AG04450 (cell line): ENCODE measurements around the gene PALLD. TPM values are rescaled to one million over a fixed set of nuclear protein-coding genes. Genes with fewer than 3 reads are reported as not detected.

Experiments used
- CTCF ChIA-PET: fragments of 300-600, 350-600 bp; formaldehyde crosslinking; extraction: SDS; loops from one replicate; lab custom pipeline; 2022; ENCODE audit warnings: antibody characterized with exemption, inconsistent platforms; lab: Charles Lee
- POLR2A ChIA-PET: fragments of 350-600 bp; formaldehyde crosslinking; extraction: SDS; loops from one replicate; lab custom pipeline; 2021; ENCODE audit warnings: antibody characterized with exemption, inconsistent platforms; lab: Yijun Ruan, JAX
- DNase-seq: peaks from one replicate; pipeline ENCODE4 v3.0.0-alpha.2; 2011; ENCODE audit warnings: low read depth, low spot score
- H3K27ac ChIP-seq: one replicate; pipeline ENCODE4 v1.5.1; 2012; ENCODE audit warnings: low read depth, low read length, control low read depth
- H3K27me3 ChIP-seq: one replicate; pipeline ENCODE4 v1.6.0; 2012; ENCODE audit warnings: low read length; ENCODE audit not compliant: control insufficient read depth, insufficient read depth
- H3K4me3 ChIP-seq: 2 replicates; pipeline ENCODE4 v1.5.1; 2011; ENCODE audit warnings: mild to moderate bottlenecking, low read depth, low read length, control low read depth
- H3K9me3 ChIP-seq: 2 replicates; pipeline ENCODE4 v1.5.1; 2012; ENCODE audit warnings: low read length; ENCODE audit not compliant: control insufficient read depth, insufficient read depth
- CTCF ChIP-seq: IDR thresholded peaks from 2 replicates; pipeline ENCODE4 v1.5.1; 2011; ENCODE audit warnings: low read depth, low read length, control low read depth, inconsistent platforms
- polyA plus RNA-seq: library from polyadenylated mRNA; depleted of rRNA; stranded (reverse); fragments of >200 nt; gene quantifications from 2 replicates; pipeline ENCODE4 v1.2.3, GENCODE V29; 2011

Gene PALLD
- polyA plus RNA-seq, 1 experiment = 159 TPM

GRCh38 chr4:168739886-168740285 is 243.0 kb downstream of the PALLD start:
- Histone ChIP-seq H3K27me3 (no peaks in the 10 kb centered on the region), H3K27ac (no peak overlapping the region), H3K9me3 (no peaks in the 10 kb centered on the region), H3K4me3 (no peak overlapping the region)
- ChIA-PET POLR2A (no interaction called here), CTCF (interaction anchor here (0.5 kb wide), 1 partner anchor 173 kb away, joined by 3 read pairs; no protein-coding TSS in a partner anchor)
- TF ChIP-seq CTCF = no peak
- no peak for DNase-seq

GRCh38 chr4:168740691-168741090 is 243.8 kb downstream of the PALLD start:
- ChIA-PET CTCF (no interaction called here), POLR2A (no interaction called here)
- no peak for DNase-seq

GRCh38 chr4:168741281-168742173 is 244.7 kb downstream of the PALLD start:
- Histone ChIP-seq H3K27ac (no peak overlapping the region), H3K9me3 (no peaks in the 10 kb centered on the region), H3K27me3 (no peaks in the 10 kb centered on the region), H3K4me3 (no peak overlapping the region)
- CTCF ChIA-PET = no interaction called here
- TF ChIP-seq CTCF = no peak
- DNase-seq = no peak
- POLR2A ChIA-PET = no interaction called here

More at GRCh38 chr4:168740691-168741090, 243.8 kb downstream of the PALLD start:
- no peak overlapping the region for H3K27ac ChIP-seq
- H3K4me3 ChIP-seq = no peak overlapping the region
- H3K9me3 ChIP-seq = no peaks in the 10 kb centered on the region
- no peak for TF ChIP-seq CTCF
- no peaks in the 10 kb centered on the region for H3K27me3 ChIP-seq

- H3K27ac ChIP-seq = no peak overlapping the region
- ChIA-PET CTCF (interaction anchor here (1.8 kb wide), 1 partner anchor 158 kb away, joined by 6 read pairs; no protein-coding TSS in a partner anchor), POLR2A (interaction anchor here (1.1 to 1.5 kb wide), 3 partner anchors 11 to 73 kb away, joined by 5 to 11 read pairs (median 5); no protein-coding TSS in a partner anchor)
- H3K9me3 ChIP-seq = no peaks in the 10 kb centered on the region
- no peak overlapping the region for H3K4me3 ChIP-seq
- H3K27me3 ChIP-seq = no peaks in the 10 kb centered on the region
- TF ChIP-seq CTCF = no peak
- DNase-seq = no peak
These were observed 246.3 kb downstream of the PALLD start for GRCh38 chr4:168743131-168743530.

- Histone ChIP-seq H3K27me3 (no peaks in the 10 kb centered on the region), H3K27ac (peak overlapping the region; percentile 42), H3K9me3 (0 out of 2 replicates have a peak, but pooled peaks cover 3% of the 10 kb centered on the region), H3K4me3 (no peak overlapping the region)
- DNase-seq = peak; percentile 74
- no peak for TF ChIP-seq CTCF
- ChIA-PET CTCF (interaction anchor here (0.6 to 1.8 kb wide), 2 partner anchors 158 to 227 kb away, joined by 4 to 6 read pairs; no protein-coding TSS in a partner anchor), POLR2A (interaction anchor here (0.7 to 1.5 kb wide), 5 partner anchors 11 to 88 kb away, joined by 3 to 11 read pairs (median 5); no protein-coding TSS in a partner anchor)
These were observed 246.7 kb downstream of the PALLD start for GRCh38 chr4:168743601-168744000.
